Measurements from ENCODE around the gene GJA4.

- TF ChIP-seq CTCF (IDR thresholded peaks at IDR 0.05; ENCODE audit: extremely low read depth in 1 of 2, insufficient read depth in 1 of 2, low read depth in 1 of 2, low read length in 2 of 2) (no peak), EZH2 (IDR thresholded peaks at IDR 0.05; ENCODE audit: borderline replicate concordance, low read depth, low read length, severe bottlenecking) (no peak), POLR2AphosphoS5 (IDR thresholded peaks at IDR 0.05; ENCODE audit: insufficient read depth, low read depth, low read length) (no peak), POLR2A (IDR thresholded peaks at IDR 0.05; ENCODE audit: low read depth, low read length) (no peak), GATA2 (IDR thresholded peaks at IDR 0.05; ENCODE audit: insufficient read depth, insufficient read length, low read depth, low read length) (no peak), JUN (IDR thresholded peaks at IDR 0.05; ENCODE audit: borderline replicate concordance, insufficient read depth, insufficient read length, low read depth) (no peak), FOS (IDR thresholded peaks at IDR 0.05; ENCODE audit: borderline replicate concordance, insufficient read depth, low read length) (no peak), MAX (IDR thresholded peaks at IDR 0.05; ENCODE audit: insufficient read depth, insufficient read length) (no peak)
Observed at GRCh38 chr1:34746785-34747637, 45.8 kb upstream of the GJA4 start.
